NCI-H446 treated with DMSO at 0.1 percent for 48 hours (cell line): ENCODE measurements around the gene PAWR.
"Not testable (repeated sequence)": the region's sequence is repeated elsewhere in the genome, so short reads cannot be mapped to it uniquely, and the experiment has no call there.

ENCODE experiments used
- DNase-seq: peaks from one replicate; lab custom pipeline; 2025; lab: John Stamatoyannopoulos, UW

PAWR gene

DNA sequence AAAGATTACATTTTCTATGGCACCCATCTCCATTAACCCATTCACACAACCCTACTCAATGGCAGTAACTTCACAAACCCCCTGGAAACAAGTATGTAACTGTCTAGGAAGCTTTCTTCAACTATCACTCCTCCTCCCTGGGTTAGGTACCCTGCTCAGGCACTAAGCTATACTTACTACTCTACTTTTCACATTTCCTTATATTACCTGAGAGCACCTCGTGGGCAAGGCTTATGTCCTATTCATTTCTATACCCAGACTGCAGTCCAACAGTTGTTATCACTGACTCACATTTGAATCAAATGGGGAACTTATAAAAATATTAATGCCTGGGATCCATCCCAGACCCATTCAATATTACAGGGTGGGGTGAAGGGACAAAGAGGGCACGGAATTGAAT, 4.6 kb downstream of the PAWR start:
- DNase-seq: no peak

DNA sequence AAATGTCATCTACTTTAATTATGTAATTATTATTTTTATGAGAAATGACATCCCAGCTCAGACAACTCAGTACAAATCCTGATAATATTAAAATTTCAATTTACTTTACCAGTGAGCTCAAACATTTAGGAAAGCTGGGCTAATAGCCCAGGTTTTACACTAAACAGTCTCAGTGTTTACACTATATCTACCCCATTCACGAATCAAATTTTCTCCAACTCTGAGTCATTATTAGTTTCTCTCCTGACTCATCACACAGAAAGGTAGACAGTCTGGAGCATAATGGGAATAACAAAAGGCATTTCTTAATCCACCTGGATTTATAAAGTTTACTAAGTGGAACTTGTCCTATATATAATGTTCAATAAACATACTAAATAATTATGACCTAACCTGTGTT, 5.7 kb downstream of the PAWR start:
- no peak for DNase-seq

DNA sequence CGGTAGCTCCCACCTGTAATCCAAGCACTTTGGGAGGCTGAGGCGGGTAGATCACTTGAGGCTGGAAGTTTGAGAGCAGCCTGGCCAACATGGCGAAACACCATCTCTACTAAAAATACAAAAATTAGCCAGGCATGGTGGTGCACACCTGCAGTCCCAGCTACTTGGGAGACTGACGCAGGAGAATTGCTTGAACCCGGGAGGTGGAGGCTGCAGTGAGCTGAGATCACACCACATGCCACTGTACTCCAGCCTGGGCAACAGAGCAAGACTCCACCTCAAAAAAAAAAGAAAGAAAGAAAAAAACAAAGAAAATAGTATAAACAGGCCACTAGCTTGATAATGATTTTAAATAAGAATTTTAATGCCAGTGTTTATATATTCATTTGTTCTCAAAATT, 6.4 kb downstream of the PAWR start:
- DNase-seq: not testable (repeated sequence)

DNA sequence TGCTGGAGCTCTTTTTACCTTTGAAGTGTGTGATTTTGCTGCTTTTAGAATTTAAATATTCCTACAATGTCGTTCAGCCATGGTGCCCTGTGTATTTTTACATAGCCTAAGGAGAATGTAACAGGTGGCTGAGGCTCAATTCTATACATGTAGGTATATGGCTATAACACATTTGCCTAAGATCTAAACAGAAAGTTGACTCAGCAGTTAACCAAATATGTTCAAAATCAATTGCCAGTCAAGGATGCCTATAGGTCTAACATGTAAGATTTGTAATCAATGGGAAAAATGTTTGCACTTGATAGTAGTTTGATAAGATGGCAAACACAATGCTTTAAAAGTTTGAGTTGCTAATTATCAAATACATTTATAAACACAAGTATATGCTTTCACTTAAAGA, 8.2 kb downstream of the PAWR start:
- no peak for DNase-seq

DNA sequence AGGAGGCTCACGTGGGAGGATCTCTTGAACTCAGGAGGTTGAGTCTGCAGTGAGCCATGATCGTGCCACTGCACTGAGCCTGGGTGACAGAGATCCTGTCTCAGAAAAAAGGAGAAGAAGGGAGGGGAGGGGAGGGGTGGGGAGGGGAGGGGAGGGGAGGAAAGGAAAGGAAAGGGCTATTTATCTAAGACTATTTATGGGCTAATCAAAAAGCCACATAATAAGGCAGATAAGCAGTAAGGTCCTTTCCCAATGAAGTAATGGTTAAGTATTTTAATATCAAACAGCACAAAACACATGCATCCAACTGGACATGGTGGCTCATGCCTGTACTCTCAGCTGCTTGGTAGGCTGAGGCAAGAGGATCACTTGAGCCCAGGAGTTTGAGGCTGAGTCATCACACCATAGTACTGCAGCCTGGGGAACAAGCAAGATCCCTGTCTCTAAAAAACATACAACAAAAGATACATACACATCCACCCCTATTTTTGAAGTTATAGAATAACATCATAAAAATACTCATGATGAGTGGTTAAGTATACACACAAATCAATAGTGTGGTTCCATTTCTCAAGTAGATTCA, 9.7 kb downstream of the PAWR start:
- no peak for DNase-seq

DNA sequence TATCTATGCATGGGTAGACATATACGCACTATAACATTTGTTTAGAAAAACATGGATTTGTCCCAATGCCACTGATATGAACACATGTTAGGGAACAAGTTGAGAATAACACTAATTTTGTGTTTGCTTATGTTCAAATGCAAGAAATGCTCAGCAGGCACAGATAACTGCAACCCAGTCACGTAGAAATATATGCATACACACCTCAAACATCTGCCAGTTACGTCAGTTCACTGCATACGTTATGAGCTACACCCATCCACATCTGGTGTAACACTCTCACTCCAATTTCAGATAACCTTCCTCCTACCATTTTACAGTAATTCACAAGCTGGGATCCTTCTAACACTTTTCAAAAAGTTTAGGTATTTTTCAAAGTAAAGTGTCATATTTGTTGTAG, 10.7 kb downstream of the PAWR start:
- DNase-seq: no peak

DNA sequence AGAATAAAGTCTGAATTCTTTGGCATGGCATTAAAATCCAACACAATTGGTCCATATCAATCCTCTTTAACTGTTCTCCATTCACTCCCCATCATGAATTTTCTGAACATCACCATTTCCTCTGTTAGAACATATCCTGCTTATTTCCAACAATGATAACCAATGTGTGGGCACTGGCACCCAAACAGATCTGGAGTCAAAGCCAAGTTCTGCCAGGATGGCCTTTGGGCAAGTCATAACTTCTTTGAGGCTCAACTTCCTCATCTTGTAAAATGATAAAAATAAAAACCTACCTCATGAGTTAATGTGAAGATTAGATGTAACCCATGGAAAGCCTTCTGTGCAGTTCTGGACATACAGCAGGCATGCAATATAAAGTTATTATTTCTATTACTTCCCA, 12.5 kb downstream of the PAWR start:
- no peak for DNase-seq

DNA sequence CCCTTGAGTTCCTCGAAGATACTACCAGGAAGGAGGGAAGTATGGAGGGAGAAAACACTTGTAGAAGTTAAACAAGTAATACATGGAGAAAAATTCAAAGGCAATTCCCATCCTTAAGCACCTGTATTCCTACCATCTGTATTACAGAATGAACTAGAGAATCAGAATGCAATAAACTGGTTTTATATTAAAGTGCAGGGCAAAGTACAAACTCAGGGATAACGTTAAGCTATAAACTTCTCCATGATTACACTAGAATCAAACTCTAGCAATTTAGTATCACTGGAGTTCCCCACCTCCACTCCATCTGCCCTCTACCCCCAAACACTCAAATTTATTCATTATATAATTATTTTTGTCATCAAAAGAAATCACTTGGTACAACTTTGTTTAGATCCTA, 13.1 kb downstream of the PAWR start:
- no peak for DNase-seq

DNA sequence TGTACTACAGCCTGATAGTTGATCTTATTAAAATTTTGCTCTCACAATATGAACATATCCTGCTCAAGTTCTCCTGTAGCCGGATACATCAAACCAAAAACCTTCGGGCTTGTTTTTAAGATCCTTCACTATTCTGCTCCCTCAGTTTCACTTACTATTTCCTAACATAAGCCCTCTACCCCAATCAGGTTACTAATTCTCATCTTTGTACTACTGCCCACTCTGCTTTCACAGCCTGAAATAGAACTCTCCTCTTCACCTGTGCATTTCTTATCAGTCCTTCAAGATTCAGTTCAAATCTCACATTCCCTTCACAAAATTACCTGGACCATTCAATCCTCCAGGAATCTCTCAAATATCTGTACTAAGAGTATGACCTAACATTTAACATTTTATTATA, 14.2 kb downstream of the PAWR start:
- DNase-seq: no peak

DNA sequence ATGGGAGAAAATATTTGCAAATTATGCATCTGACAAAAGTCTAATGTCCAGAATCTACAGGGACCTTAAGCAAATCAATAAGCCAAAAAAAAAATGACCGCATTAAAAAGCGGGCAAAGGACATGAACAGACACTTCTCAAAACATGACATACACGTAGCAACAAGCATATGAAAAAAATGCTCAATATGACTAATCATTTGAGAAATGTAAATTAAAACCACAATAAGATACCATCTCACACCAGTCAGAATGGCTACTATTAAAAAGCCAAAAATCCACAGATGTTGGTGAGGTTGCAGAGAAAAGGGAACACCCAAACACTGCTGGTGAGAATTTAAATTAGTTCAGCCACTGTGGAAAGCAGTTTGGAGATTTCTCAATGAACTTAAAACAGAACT, 16.1 kb downstream of the PAWR start:
- no peak for DNase-seq

DNA sequence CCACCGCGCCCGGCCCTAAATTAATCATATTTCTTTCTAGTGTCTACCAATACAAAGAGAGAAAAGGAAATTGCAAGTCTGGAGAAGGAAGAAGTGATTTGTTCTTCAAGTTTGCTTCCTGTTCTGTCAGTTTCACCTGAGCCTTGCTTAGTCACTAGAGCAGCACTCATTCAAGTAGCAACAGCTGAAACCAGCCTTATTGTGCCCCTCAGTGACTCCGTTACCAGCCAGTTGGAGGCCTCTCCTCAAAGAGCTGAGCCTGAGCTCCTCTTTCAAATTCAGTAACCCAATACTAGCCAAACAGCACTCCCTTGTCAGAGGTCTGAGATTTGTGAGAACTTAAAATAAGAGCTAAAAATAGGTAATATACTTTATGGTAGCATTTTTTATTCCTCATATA, 17.4 kb downstream of the PAWR start:
- no peak for DNase-seq

DNA sequence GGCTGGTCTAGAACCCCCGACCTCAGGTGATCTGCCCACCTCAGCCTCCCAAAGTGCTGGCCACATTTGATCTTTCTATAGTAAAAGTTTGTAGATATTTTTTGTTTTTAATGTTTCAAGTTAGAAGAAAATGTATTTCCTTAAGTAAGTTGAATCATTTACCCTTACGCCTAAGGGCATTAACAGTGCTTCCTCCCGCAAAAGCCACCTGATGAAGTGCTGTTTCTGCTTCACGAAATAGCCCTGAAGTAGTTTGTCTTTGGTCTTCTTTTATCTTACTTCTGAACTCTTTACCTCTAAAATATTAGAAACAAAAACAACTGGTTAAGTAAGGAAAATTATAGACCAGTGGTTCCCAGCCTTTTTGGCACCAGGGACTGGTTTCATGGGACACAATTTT, 22.7 kb downstream of the PAWR start:
- DNase-seq: no peak

DNA sequence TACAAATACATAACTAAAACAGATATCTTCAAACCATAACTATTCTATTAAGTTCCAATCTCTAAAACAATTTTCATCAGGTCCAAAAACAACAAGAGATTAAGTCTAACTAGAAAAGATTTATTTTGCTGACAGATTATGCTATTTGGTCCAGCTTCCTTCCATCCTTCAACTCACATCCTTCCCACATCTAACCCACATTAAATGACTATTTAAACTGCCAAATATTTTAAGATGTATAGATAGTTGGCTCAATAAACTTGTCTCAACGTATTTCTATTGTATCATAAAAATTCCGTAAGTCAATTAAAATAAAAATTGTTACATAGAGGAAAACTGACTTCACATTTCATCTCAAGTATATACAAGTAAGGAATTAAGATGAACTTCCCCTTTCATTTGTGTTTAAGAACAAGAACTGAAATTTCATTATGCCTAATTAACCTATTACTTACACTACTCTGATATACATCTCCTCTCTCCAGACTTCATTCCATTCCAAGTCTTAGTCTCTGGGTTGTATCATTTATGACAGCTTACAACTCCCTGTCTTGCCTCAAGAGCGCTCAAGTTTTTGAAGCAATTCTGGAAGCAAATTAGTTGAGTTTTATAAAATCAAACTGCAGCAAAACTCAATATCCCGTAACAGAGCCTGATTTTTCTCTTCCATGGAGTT, 25.4 kb downstream of the PAWR start:
- no peak for DNase-seq

DNA sequence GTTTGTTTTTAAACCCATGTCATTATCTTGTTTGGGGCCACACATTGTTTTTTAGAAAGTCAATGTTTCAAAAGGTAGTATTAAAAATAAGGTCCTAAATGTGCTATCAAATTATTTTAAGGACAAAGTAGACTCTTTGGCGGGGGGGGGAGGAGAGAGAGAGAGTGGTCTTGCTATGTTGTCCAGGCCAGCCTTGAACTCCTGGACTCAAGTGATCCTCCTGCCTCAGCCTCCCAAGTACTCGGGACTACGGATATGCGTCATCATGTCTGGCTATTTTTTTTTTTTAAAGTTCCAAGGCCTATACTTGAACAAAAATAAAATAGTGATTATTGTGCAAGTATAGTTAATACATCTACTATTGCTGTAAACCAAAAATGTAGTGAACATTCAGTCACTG, 26.2 kb downstream of the PAWR start:
- no peak for DNase-seq

DNA sequence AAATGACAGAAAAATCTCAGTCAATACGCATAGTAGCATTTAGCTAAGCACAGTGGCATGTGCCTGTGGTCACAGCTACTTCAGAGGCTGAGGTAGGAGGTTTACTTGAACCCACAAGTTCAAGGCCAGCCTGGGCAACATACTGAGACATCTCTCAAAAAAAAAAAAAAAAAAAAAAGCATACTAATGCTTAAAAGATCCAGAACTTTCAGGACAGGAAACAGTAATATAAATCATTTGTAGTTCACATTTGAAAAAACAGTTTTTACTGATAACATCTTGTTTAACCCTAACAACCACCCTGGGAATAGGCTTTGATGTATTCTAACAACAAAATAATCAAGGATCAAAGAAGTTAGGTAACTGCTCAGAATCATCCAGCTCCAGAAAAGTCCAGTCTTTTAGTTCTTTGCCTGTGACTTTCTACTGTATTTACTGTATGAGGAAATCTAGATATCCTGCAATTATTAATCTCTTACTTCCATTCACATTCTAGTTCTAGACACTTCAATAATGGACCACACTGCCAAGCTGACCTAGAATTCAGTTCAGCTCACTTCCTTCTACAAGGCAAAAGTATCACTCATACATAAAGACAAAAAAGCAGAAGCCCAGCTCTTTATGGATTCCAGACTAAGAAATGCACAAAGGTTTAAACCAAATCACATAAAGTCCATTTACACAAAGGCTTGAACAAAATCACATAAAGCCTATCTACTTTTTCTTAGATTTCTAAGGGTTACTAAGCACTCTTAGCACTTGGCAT, 28.5 kb downstream of the PAWR start:
- no peak for DNase-seq

DNA sequence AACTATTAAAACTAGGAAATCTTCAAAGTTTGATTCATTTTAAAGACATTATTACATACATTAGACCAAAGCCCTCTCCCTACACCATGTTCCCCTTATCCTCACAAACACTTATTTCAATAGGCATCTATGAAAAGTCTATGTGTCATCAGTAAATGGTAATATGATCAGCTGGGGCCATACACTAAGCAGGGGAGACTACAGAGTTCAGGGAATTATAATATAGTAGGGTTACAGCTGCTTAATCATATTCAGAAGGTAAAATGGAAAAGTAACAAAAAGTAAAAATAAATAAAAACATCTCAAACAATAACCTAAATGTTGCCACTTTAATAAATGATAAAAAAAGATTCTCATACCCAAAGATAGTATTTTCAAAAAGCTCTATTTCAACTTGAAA, 29.1 kb downstream of the PAWR start:
- DNase-seq: no peak

DNA sequence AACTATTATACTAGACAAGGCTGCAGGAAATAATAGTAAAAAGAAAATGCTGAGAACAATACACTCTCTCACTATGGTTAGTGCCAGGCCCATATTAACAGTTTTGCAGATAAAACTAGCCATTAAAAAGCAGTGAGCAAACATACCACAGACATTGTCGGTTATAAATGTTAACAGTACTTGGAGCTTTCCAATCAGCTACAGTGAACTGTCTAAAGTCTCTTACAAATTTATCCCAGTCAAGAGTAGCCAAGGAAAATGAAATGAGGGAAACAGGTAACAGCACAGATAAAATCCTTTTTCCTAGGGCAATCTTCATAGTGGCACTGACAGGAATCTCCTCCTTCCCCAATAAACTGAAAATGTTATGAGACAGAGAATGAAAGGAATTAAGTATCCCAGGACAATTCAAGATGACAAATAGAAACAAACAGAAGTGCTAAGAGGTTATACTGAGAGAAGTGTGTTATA, 30.8 kb downstream of the PAWR start:
- no peak for DNase-seq

DNA sequence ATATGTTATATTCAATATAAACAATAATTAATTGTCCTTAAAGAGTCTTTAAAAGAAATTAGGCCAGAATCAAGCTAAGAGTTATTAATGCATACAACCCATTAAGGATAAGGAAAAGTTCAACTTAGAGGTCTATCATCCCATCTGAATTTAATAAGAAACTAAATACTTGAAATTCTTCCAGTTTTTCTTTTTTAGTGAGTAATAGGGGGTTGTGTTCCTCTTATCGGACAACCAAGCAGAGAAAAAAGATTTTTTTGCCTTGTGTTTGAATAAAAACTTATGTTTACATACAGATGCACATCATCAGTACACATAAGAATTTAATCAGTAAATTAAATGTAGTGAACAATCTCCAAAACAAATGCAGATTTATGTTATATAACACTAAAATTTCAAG, 32.5 kb downstream of the PAWR start:
- DNase-seq: no peak

DNA sequence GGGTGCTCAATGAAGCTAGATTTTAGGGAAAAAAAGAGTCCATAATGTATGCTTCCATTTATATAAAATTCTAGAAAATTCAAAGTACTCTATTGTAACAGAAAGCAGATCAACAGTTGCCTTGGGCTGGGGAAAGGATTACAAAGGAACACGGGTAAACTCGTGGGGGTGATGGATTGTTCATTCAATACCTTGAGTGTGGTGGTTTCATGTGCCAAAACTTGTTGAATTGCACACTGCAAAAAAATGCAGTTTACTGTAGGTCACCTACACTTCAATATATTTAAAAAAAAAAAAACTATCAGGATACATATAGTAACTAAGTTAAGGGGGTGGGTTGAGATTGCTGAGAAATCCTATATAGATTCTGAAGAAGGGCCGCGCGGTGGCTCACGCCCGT, 33.6 kb downstream of the PAWR start:
- DNase-seq: no peak

DNA sequence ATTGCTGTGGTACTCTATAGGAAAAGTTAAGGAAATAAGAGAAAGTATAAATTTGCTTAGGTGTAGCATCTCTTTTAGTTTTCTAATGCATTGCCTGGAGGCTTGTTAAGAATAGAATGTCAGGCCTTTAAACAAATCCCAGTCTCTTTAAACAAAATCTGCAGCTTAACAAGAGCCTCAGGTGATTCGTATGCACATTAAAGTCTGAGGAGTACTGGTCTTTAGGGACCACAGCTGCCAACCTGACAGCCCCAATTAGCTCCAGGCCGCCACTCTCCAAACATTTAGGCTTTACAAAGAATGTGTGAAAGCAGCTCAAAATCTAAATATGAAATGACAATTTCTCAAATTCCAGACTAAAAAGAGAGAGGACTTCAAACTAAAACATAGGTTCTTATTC, 35.7 kb downstream of the PAWR start:
- no peak for DNase-seq

DNA sequence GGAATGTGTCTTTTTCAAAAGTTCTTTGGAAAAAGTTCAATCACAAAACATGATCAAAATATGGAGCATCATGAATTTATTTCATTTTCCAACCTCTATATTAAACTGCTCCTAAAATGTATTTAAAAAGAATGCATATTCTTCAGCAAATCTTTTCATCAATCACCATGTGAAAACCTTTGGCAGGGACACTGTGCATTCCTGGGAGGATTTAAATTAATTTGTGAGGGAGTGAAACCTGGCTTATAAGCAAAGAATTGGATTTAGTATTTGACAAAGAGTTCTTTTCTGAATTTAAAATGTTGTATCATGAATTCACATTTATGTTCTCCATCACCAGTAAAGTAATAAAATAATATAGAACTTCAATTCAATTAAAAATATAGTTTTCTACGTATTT, 38.2 kb downstream of the PAWR start:
- no peak for DNase-seq

DNA sequence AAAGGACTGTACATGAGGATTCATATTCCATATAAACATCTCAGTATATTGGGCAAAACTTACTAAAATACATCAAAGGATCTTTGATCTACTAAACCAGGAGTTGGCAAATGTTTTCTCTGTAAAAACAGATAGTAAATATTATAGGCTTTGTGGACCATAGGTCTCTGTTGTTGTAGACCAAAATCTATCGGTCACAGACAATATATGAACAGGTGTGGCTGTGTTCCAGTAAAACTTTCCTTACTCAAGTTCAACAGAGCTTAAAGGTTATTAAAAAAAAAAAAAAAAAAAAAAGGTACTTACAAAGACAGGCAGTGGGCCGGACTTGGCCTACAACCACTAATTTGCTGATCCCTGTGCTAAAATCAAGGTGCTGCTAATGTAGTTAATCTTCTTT, 40.3 kb downstream of the PAWR start:
- DNase-seq: no peak

DNA sequence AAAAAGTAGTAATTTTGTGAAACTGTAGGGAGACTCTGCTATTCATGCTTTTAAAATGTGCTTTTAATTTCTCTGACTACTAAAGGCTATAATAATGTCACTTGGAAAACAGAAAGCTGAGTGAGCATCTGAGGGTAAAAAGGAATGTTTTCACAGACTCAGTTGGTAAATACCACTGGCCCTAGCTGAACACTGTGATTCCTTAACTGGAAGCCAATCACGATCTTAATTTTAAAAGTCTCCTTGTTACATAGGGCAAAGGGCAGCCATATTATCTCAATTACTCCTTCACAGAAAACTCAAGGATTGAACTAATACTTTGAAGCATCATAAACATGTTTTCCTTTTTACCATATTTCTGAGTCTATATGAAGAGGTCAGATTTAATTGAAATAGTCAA, 41.9 kb downstream of the PAWR start:
- no peak for DNase-seq

DNA sequence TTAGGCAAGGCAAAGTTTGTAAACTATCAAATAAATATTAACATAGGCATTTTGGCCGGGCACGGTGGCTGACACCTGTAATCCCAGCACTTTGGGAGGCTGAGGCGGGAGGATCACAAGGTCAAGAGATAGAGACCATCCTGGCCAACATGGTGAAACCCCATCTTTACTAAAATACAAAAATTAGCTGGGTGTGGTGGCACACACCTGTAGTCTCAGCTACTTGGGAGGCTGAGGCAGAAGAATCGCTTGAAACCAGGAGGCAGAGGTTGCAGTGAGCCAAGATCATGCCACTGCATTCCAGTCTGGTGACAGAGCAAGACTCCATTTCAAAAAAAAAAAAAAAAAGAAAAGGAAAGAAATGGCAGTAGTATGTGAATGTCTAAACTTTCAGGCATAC, 43.9 kb downstream of the PAWR start:
- DNase-seq: not testable (repeated sequence)
